Coronary artery (tissue), 2 donors: ENCODE results near the gene INPP5J.
"Not testable (repeated sequence)": the region's sequence is repeated elsewhere in the genome, so short reads cannot be mapped to it uniquely, and the experiment has no call there.

Experiments
- DNase-seq: peaks from one replicate; pipeline ENCODE4 v3.0.0-alpha.2; 2017; ENCODE audit warnings: low spot score
- H3K27ac ChIP-seq, 2 donors: fragments of 200-600 bp; sonication (generic); one replicate each; pipeline ENCODE4 v1.5.1; 2016 to 2019
- H3K4me3 ChIP-seq: fragments of 200-600 bp; sonication (generic); 2 replicates; pipeline ENCODE4 v1.5.1; 2016; ENCODE audit warnings: mild to moderate bottlenecking, moderate library complexity
- CTCF ChIP-seq: fragments of 200-600 bp; sonication (generic); IDR thresholded peaks from one replicate; pipeline ENCODE4 v1.5.1; 2019; ENCODE audit warnings: antibody characterized with exemption

INPP5J gene

DNA sequence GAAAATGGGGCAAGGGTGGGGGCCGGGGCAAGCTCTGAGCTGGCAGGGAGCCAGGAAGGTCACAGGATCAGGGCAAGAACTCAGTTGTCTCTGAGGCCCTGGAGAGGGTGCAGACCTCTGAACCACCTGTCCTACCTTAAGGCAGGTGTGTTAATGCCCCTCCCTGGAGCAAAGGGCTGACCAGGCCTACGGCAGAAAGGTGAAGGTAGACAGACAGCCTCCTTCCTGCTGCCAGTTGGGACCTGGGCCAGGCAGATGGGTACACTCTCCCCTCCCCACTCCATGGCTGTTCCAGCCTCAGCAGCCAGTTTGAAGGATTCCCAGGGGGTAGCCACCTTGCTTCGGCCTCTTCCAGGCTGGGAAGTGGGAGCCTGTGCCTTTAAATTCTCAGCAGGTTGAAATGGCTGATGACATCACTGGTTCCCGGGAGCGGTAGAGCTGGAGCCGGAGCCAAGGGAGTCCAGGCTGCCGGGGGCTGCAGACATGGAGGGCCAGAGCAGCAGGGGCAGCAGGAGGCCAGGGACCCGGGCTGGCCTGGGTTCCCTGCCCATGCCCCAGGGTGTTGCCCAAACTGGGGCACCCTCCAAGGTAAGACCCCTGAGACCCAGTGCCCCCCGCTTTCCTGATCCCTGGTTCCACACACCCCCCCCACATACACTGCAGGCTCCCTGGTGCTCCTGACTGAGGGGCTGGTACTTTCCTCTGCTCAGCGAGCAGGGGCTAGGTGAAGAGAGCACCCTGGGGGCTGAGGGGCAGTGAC lies at the start of gene INPP5J:
INPP5J (plus strand) TSS at position 435 of the 760 bp plus-strand sequence; CDS start at position 484, 49 bp downstream.
- TF ChIP-seq CTCF = no peak
- Histone ChIP-seq H3K4me3 (peak within 1 kb of the TSS; percentile 71), H3K27ac (peak within 1 kb of the TSS; percentile 15 to 68)
- DNase-seq = no peak

GRCh38 chr22:31073125-31073524 lies 49.6 kb upstream of the INPP5J start:
- DNase-seq, H3K27ac ChIP-seq, H3K4me3 ChIP-seq: not testable (repeated sequence)

GRCh38 chr22:31073545-31074145 lies 49.1 kb upstream of the INPP5J start:
- H3K4me3 ChIP-seq, H3K27ac ChIP-seq, DNase-seq: not testable (repeated sequence)

GRCh38 chr22:31075961-31076360 lies 46.8 kb upstream of the INPP5J start:
- Histone ChIP-seq H3K4me3 (peak overlapping the region; percentile 12), H3K27ac (peak overlapping the region; percentile 86 to 91)
- DNase-seq = peak; percentile 93
- TF ChIP-seq CTCF = no peak

GRCh38 chr22:31077681-31078080 lies 45.1 kb upstream of the INPP5J start:
- DNase-seq = no peak
- TF ChIP-seq CTCF = no peak
- H3K4me3 ChIP-seq = no peak overlapping the region
- H3K27ac ChIP-seq = peak overlapping the region in 1 of 2 donors; percentile 21

DNA sequence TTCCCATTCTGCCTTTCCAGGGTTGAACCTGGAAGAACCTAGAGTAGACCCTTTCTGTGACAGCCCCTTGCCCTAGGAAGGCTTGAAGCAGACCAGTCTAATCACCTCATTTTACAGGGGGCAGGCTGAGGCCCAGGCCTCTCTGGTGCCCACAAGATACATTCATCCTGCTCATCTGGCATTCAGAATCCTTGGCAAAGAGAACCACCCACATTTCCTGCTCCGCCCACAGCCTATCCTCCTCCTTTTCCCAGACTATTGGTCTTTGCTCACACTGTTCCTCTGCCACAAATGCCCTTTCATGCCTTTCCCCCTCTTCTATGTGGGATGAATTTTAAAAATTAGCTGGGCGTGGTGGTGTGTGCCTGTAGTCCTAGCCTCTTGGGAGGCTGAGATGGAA lies 44.4 kb upstream of the INPP5J start:
- not testable (repeated sequence) for DNase-seq, H3K4me3 ChIP-seq
- H3K27ac ChIP-seq = peak overlapping the region in 1 of 2 donors; percentile 21

DNA sequence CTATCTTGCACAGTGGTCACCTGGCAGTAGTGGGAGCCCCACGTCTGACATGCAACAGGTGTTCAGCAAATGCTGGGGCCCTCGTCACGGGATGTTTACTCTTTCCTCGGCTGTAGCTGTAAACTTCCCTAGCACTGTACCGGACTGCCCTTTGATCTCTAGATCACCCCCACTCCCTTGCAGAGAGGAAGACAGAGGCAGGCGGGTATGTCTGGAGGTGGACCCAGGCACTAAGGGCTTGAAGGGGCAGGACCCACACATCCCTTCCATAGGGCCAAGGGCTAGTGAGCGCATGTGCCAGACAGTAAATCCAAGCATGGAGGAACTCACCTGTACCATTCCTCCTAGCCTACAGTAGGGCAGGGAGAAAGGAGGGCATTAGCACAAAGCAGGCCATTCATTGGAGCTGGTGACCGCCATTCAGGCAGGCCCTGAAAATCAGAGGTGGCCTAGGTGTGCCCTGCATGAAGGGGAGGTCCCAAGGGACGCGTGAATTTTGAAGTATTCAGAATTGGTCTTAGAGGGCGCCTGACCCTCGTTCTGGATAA lies 43.6 kb upstream of the INPP5J start:
- no peak for TF ChIP-seq CTCF
- Histone ChIP-seq H3K4me3 (no peak overlapping the region), H3K27ac (no peak overlapping the region)
- no peak for DNase-seq

DNA sequence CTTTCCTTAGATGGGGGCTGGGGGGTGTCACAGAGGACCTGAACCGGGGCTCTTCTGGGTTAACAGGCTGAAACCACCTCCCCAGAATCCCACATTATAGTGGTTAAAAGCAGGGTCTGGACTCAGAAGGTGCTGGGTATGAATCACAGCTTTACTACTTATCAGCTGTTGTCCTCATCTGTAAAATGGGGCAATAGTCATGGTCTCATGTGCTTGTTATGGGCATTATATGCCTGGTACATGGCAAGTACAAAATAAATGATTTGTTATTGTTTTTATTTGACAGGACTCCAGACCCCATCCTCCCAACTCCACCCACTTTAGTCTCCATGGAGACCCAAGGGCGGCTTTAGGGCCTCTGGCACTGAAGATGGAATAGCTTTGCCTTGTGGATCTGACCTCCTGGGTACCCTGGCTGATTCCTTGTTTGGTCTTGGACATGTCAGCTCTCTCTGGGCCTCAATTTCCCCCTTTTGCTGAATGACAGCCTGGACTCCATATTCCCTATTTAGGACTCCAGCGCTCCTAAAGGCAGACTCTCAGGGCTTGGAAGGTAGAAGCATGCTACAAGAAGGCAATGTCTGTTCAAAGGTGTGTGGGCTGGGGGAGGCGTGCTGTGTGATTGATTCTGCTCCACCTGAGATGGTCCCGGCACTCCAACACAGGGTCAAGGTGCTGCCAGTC lies 42.5 kb upstream of the INPP5J start:
- Histone ChIP-seq H3K4me3 (peak overlapping the region; percentile 81), H3K27ac (peak overlapping the region; percentile 94 to 98)
- DNase-seq = no peak
- no peak for TF ChIP-seq CTCF
